ENCODE results near the gene PHACTR3. TPM values are rescaled to one million over a fixed set of nuclear protein-coding genes. Genes with fewer than 3 reads are reported as not detected.

PHACTR3 gene
- total RNA-seq, 1 experiment from 2014 or later, result 0.10 TPM

- in situ Hi-C loops (cut with HindIII; ENCODE audit: low pct_unique_long_range_greater_than_20kb, low sequenced_read_pairs), result no loop called here
- DNase-seq (ENCODE audit: low read depth, low spot score) (no peak), ATAC-seq (no peak)
- Histone ChIP-seq H3K4me3 (ENCODE audit: low read depth in 2 of 2, low read length in 2 of 2) (no peak overlapping the region), H3K27me3 (ENCODE audit: control insufficient read depth, insufficient read depth, low read length) (peaks cover 2% of the 10 kb centered on the region; the same call in 1 of the 2 replicates), H3K27ac (ENCODE audit: low read length) (no peak overlapping the region), H3K9me3 (ENCODE audit: control insufficient read depth, insufficient read depth, low read depth, low read length) (no peaks in the 10 kb centered on the region), H3K36me3 (ENCODE audit: control insufficient read depth, insufficient read depth, low read length) (no peaks in the 10 kb centered on the region), H3K4me1 (ENCODE audit: control insufficient read depth, insufficient read depth, low read length) (no peaks in the 10 kb centered on the region)
- POLR2A ChIA-PET, result no interaction called here
- intact Hi-C loops (cut with micrococcal nuclease; ENCODE audit: unreplicated experiment), result no loop called here
- TF ChIP-seq POLR2AphosphoS5 (IDR thresholded peaks at IDR 0.05; ENCODE audit: low read depth, low read length), result no peak
- no peak for TF ChIP-seq SIN3A (IDR thresholded peaks at IDR 0.05; ENCODE audit: borderline replicate concordance, insufficient read depth, low read depth, low read length)
- TF ChIP-seq TCF7L2 (IDR thresholded peaks at IDR 0.05; ENCODE audit: low read depth, low read length), result no peak
- TF ChIP-seq, protein P1, sequence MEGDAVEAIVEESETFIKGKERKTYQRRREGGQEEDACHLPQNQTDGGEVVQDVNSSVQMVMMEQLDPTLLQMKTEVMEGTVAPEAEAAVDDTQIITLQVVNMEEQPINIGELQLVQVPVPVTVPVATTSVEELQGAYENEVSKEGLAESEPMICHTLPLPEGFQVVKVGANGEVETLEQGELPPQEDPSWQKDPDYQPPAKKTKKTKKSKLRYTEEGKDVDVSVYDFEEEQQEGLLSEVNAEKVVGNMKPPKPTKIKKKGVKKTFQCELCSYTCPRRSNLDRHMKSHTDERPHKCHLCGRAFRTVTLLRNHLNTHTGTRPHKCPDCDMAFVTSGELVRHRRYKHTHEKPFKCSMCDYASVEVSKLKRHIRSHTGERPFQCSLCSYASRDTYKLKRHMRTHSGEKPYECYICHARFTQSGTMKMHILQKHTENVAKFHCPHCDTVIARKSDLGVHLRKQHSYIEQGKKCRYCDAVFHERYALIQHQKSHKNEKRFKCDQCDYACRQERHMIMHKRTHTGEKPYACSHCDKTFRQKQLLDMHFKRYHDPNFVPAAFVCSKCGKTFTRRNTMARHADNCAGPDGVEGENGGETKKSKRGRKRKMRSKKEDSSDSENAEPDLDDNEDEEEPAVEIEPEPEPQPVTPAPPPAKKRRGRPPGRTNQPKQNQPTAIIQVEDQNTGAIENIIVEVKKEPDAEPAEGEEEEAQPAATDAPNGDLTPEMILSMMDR (IDR thresholded peaks at IDR 0.05), result no peak
- TF ChIP-seq, protein P2, sequence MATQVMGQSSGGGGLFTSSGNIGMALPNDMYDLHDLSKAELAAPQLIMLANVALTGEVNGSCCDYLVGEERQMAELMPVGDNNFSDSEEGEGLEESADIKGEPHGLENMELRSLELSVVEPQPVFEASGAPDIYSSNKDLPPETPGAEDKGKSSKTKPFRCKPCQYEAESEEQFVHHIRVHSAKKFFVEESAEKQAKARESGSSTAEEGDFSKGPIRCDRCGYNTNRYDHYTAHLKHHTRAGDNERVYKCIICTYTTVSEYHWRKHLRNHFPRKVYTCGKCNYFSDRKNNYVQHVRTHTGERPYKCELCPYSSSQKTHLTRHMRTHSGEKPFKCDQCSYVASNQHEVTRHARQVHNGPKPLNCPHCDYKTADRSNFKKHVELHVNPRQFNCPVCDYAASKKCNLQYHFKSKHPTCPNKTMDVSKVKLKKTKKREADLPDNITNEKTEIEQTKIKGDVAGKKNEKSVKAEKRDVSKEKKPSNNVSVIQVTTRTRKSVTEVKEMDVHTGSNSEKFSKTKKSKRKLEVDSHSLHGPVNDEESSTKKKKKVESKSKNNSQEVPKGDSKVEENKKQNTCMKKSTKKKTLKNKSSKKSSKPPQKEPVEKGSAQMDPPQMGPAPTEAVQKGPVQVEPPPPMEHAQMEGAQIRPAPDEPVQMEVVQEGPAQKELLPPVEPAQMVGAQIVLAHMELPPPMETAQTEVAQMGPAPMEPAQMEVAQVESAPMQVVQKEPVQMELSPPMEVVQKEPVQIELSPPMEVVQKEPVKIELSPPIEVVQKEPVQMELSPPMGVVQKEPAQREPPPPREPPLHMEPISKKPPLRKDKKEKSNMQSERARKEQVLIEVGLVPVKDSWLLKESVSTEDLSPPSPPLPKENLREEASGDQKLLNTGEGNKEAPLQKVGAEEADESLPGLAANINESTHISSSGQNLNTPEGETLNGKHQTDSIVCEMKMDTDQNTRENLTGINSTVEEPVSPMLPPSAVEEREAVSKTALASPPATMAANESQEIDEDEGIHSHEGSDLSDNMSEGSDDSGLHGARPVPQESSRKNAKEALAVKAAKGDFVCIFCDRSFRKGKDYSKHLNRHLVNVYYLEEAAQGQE (IDR thresholded peaks at IDR 0.05; ENCODE audit: insufficient read depth in 1 of 2, low read depth in 2 of 2, low read length in 1 of 2), result no peak
- BruUV-seq (replicated peaks), result no TSS peak
- CTCF ChIA-PET, result no interaction called here
Measured at GRCh38 chr20:59584278-59584925, 19.9 kb upstream of the PHACTR3 start.

DNA sequence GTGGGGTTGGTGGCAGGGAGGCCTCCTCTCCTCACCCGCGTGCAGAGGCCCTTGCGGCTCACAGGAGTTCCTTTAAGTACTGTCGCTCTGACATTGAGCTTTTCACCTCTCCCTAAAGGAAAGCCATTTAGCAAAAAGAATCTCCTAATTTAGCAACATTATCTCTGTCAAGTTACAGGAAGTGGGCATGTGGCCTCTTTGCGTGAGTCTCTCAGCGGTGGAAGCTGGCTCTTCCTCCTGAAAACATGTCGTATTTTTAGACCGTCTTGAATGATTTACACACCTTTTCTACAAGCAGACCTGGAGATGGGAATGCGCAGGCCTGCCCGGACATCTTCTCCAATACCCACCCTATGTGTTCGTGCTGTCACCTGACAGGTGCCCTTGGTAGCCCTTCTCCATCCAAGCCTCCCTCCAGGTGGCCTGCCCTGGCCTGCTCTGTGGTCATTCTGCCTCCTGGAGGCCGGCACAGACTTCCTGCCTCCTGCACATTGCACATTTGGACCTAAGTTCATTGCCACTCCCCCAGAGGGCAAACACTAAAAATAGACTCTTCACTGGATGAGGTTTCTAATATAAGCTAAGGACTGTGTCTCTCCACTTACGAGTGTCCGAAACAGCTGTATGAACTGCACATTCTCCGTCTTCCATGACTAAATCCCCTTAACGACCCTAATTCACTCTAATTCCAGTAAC, 18.5 kb upstream of the PHACTR3 start:
- CTCF ChIA-PET, result no interaction called here
- no peak for TF ChIP-seq TCF7L2 (IDR thresholded peaks at IDR 0.05; ENCODE audit: low read depth, low read length)
- no peak for TF ChIP-seq POLR2AphosphoS5 (IDR thresholded peaks at IDR 0.05; ENCODE audit: low read depth, low read length)
- TF ChIP-seq, protein P2 (IDR thresholded peaks at IDR 0.05; ENCODE audit: insufficient read depth in 1 of 2, low read depth in 2 of 2, low read length in 1 of 2), result no peak
- no peak for TF ChIP-seq SIN3A (IDR thresholded peaks at IDR 0.05; ENCODE audit: borderline replicate concordance, insufficient read depth, low read depth, low read length)
- TF ChIP-seq, protein P1 (IDR thresholded peaks at IDR 0.05), result no peak
- Histone ChIP-seq H3K4me1 (ENCODE audit: control insufficient read depth, insufficient read depth, low read length) (no peaks in the 10 kb centered on the region), H3K9me3 (ENCODE audit: control insufficient read depth, insufficient read depth, low read depth, low read length) (no peaks in the 10 kb centered on the region), H3K27me3 (ENCODE audit: control insufficient read depth, insufficient read depth, low read length) (peaks cover 2% of the 10 kb centered on the region; the same call in 1 of the 2 replicates), H3K4me3 (ENCODE audit: low read depth in 2 of 2, low read length in 2 of 2) (no peak overlapping the region), H3K36me3 (ENCODE audit: control insufficient read depth, insufficient read depth, low read length) (no peaks in the 10 kb centered on the region), H3K27ac (ENCODE audit: low read length) (no peak overlapping the region)
- BruUV-seq (replicated peaks), result no TSS peak
- in situ Hi-C loops (cut with HindIII; ENCODE audit: low pct_unique_long_range_greater_than_20kb, low sequenced_read_pairs) (no loop called here), intact Hi-C loops (cut with micrococcal nuclease; ENCODE audit: unreplicated experiment) (no loop called here)
- DNase-seq (ENCODE audit: low read depth, low spot score), result no peak
- POLR2A ChIA-PET, result no interaction called here
- ATAC-seq, result no peak
